Mesodermal cell (in vitro differentiated cells): Measurements from ENCODE around the gene NIBAN1.

ENCODE experiments used
- H3K27ac ChIP-seq: 2 replicates; pipeline ENCODE4 v1.7.0; 2013; ENCODE audit warnings: mild to moderate bottlenecking, low read depth, low read length, moderate library complexity; ENCODE audit not compliant: severe bottlenecking
- H3K36me3 ChIP-seq: 2 replicates; pipeline ENCODE4 v1.7.1; 2013; ENCODE audit warnings: mild to moderate bottlenecking, low read length, moderate library complexity; ENCODE audit not compliant: control insufficient read depth, insufficient read depth
- H3K4me1 ChIP-seq: one replicate; pipeline ENCODE4 v1.7.1; 2013; ENCODE audit warnings: mild to moderate bottlenecking, low read length; ENCODE audit not compliant: insufficient read depth, control insufficient read depth, poor library complexity, severe bottlenecking
- H3K4me3 ChIP-seq: 2 replicates; pipeline ENCODE4 v1.7.0; 2013; ENCODE audit warnings: low read length, control low read depth, mild to moderate bottlenecking; ENCODE audit not compliant: insufficient read depth, poor library complexity, severe bottlenecking; ENCODE audit errors: extremely low read depth
- H3K9me3 ChIP-seq: 2 replicates; pipeline ENCODE4 v1.7.1; 2013; ENCODE audit warnings: mild to moderate bottlenecking, low read length, moderate library complexity; ENCODE audit not compliant: control insufficient read depth
- WGBS, 2 experiments: methylation state at CpG; one replicate each; pipeline ENCODE4 v1.1.5; 2013; ENCODE audit warnings: missing lambda C conversion rate in 2 of 2; ENCODE audit not compliant: insufficient coverage in 2 of 2; 5-methylcytosine and 5-hydroxymethylcytosine counted together

The NIBAN1 gene

GRCh38 chr1:184945029-184945428, 29.3 kb downstream of the NIBAN1 start:
- Histone ChIP-seq H3K27ac (no peak overlapping the region), H3K9me3 (no peaks in the 10 kb centered on the region), H3K4me3 (no peak overlapping the region), H3K36me3 (no peaks in the 10 kb centered on the region), H3K4me1 (no peaks in the 10 kb centered on the region)
- WGBS, 2 experiments = 90 to 94% methylated on average over 2 of the region's 2 CpGs

DNA sequence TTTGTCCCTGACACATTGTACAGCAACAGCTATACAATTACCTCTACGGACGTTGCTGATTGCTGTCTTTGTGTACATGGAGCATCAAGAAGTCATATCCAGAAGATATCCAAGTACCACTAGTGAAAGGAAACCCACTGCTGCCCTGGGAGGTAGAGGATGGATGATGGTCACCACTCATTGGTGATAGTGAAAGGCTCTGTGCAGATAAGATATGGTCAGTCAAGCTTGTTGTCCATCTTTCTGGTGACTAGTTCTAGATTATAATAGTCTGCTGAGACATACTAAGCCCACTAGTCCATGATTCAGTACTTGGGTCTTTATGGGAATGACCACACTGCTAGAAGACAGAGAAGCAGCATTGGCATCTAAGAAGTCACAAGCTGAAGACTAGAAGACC, 30.3 kb downstream of the NIBAN1 start:
- no peaks in the 10 kb centered on the region for H3K9me3 ChIP-seq
- H3K36me3 ChIP-seq = no peaks in the 10 kb centered on the region
- WGBS, 2 experiments = no CpG with 5 or more reads among the region's 2 CpGs
- H3K27ac ChIP-seq = no peak overlapping the region
- no peak overlapping the region for H3K4me3 ChIP-seq
- H3K4me1 ChIP-seq = peaks cover 1% of the 10 kb centered on the region

DNA sequence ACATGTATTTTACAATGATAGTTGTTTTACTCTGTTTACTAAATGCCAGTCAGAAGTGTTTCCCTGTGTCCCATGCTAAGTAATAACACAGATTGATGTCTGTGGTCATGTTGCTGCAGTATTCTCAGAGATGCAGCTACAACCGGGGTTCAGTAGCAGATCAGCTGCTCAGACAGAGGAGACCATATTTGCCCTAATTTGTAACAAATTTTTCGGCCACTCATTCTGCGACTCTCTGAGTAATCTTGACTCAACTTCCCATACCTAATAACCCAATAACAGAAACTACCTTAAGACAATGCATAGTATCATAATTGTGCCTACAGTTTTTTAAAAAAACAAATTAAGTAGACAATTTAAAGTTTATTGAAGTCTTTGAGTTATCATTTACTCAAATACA, 32.6 kb downstream of the NIBAN1 start:
- 83 to 86% methylated on average over 1 to 2 of the region's 3 CpGs for WGBS, 2 experiments
- no peak overlapping the region for H3K27ac ChIP-seq
- H3K4me1 ChIP-seq = peaks cover 2% of the 10 kb centered on the region

DNA sequence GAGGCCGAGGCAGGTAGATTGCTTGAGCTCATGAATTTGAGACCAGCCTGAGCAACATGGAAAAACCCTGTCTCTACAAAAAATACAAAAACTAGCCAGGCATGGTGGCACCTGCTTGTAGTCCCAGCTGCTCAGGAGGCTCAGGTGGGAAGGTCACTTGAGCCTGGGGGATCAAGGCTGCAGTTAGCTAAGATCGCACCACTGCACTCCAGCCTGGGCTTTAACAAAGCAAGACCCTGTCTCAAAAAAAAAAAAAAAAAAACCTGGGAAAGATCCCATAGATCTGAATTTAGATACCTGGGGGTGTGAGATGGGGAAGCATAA, 32.9 kb downstream of the NIBAN1 start:
- H3K4me1 ChIP-seq = peaks cover 2% of the 10 kb centered on the region
- WGBS, 2 experiments = 89% methylated on average over 2 of the region's 2 CpGs; no CpG with 5 or more reads in 1 of the 2 experiments
- H3K9me3 ChIP-seq = no peaks in the 10 kb centered on the region
- no peaks in the 10 kb centered on the region for H3K36me3 ChIP-seq
- H3K4me3 ChIP-seq = no peak overlapping the region
- H3K27ac ChIP-seq = no peak overlapping the region

More for the DNA sequence above, 32.6 kb downstream of the NIBAN1 start:
- H3K36me3 ChIP-seq = no peaks in the 10 kb centered on the region
- no peak overlapping the region for H3K4me3 ChIP-seq
- no peaks in the 10 kb centered on the region for H3K9me3 ChIP-seq

GRCh38 chr1:184940694-184941409, 33.5 kb downstream of the NIBAN1 start:
- H3K4me1 ChIP-seq = peaks cover 2% of the 10 kb centered on the region
- no peaks in the 10 kb centered on the region for H3K9me3 ChIP-seq
- H3K36me3 ChIP-seq = no peaks in the 10 kb centered on the region
- no peak overlapping the region for H3K27ac ChIP-seq
- H3K4me3 ChIP-seq = no peak overlapping the region
- WGBS, 2 experiments = 86 to 87% methylated on average over 1 to 4 of the region's 8 CpGs

DNA sequence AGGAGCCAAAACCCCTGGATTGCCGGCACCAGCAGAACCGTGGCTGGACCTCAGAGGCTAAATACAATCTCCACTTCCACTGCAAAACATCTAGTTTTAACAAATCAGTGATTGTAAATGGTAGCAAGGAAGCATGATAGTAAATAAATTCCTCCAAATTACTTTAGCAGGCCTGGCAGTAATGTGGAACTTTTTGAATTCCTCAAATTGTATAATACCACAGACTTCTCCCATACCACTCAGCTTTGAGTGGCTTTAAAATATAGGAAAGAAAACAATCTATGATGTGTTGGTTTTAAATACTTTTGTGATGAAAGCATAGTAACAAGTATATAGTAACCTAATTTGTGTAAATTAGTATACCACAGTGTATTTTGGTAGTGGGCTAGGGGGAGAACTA, 34.1 kb downstream of the NIBAN1 start:
- no CpG with 5 or more reads among the region's 2 CpGs for WGBS, 2 experiments
- no peak overlapping the region for H3K27ac ChIP-seq

GRCh38 chr1:184937729-184938128, 36.6 kb downstream of the NIBAN1 start:
- H3K27ac ChIP-seq = no peak overlapping the region
- WGBS, 2 experiments = 83 to 93% methylated on average over 3 of the region's 4 CpGs
- H3K4me3 ChIP-seq = no peak overlapping the region
- no peaks in the 10 kb centered on the region for H3K36me3 ChIP-seq
- peaks cover 2% of the 10 kb centered on the region for H3K4me1 ChIP-seq
- no peaks in the 10 kb centered on the region for H3K9me3 ChIP-seq

More for the DNA sequence above, 34.1 kb downstream of the NIBAN1 start:
- H3K36me3 ChIP-seq = no peaks in the 10 kb centered on the region
- no peaks in the 10 kb centered on the region for H3K9me3 ChIP-seq
- peaks cover 2% of the 10 kb centered on the region for H3K4me1 ChIP-seq
- no peak overlapping the region for H3K4me3 ChIP-seq

- Histone ChIP-seq H3K9me3 (no peaks in the 10 kb centered on the region), H3K36me3 (no peaks in the 10 kb centered on the region), H3K4me3 (no peak overlapping the region), H3K27ac (no peak overlapping the region), H3K4me1 (peaks cover 2% of the 10 kb centered on the region)
- WGBS, 2 experiments = 63 to 68% methylated on average over 1 to 2 of the region's 8 CpGs
Measured at GRCh38 chr1:184935920-184936798, 38.1 kb downstream of the NIBAN1 start.

- H3K4me1 ChIP-seq = peaks cover under 1% of the 10 kb centered on the region
- H3K9me3 ChIP-seq = no peaks in the 10 kb centered on the region
- no peak overlapping the region for H3K27ac ChIP-seq
- H3K4me3 ChIP-seq = no peak overlapping the region
- WGBS, 2 experiments = 100% methylated on average over 1 of the region's 2 CpGs
- H3K36me3 ChIP-seq = no peaks in the 10 kb centered on the region
Measured at GRCh38 chr1:184933944-184934343, 40.4 kb downstream of the NIBAN1 start.

DNA sequence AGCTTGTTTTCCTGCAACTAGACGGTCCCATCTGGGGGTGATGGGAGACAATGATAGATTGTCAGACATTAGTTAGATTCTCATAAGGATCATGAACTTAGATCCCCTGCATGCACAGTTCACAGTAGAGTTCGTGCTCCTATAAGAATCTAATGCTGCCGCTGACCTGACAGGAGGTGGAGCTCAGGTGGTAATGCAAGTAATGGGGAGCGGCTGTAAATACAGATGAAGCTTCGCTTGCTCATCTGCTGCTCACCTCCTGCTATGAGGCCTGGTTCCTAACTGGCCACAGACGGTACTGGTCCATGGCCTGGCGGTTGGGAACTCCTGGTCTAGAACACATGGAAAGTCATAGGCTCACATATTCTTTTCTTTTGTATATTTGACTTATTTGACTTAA, 42.0 kb downstream of the NIBAN1 start:
- Histone ChIP-seq H3K4me1 (no peaks in the 10 kb centered on the region), H3K36me3 (no peaks in the 10 kb centered on the region), H3K9me3 (no peaks in the 10 kb centered on the region), H3K27ac (no peak overlapping the region), H3K4me3 (no peak overlapping the region)
- WGBS, 2 experiments = 87 to 100% methylated on average over 4 to 7 of the region's 7 CpGs

DNA sequence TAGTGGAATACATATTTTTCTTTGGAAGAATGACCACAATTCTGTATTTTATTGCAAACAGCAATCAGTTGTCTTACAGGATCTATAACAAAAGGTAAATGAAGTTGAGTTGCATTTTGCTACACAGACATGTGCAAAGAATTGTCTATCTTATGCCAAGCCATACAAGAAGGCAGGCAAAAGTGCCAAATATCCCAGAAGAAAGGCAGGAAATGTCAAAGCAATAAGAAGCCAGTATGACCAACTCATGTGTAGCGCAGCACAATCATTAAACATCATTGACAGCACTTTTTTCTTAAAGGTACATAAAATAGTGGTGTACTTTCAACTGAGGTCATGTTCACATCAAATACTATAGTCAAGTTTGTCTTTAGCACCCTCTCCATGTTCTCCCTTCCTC, 42.7 kb downstream of the NIBAN1 start:
- no CpG with 5 or more reads among the region's 1 CpG for WGBS, 2 experiments
- no peak overlapping the region for H3K27ac ChIP-seq
- no peaks in the 10 kb centered on the region for H3K4me1 ChIP-seq
- H3K36me3 ChIP-seq = no peaks in the 10 kb centered on the region
- no peak overlapping the region for H3K4me3 ChIP-seq
- no peaks in the 10 kb centered on the region for H3K9me3 ChIP-seq
